Measurements from ENCODE around the gene ATOSB. TPM values are rescaled to one million over a fixed set of nuclear protein-coding genes. Genes with fewer than 3 reads are reported as not detected.

The ATOSB gene
- total RNA-seq, 2 experiments from 2014 or later, result 5.7 to 5.9 TPM

DNA sequence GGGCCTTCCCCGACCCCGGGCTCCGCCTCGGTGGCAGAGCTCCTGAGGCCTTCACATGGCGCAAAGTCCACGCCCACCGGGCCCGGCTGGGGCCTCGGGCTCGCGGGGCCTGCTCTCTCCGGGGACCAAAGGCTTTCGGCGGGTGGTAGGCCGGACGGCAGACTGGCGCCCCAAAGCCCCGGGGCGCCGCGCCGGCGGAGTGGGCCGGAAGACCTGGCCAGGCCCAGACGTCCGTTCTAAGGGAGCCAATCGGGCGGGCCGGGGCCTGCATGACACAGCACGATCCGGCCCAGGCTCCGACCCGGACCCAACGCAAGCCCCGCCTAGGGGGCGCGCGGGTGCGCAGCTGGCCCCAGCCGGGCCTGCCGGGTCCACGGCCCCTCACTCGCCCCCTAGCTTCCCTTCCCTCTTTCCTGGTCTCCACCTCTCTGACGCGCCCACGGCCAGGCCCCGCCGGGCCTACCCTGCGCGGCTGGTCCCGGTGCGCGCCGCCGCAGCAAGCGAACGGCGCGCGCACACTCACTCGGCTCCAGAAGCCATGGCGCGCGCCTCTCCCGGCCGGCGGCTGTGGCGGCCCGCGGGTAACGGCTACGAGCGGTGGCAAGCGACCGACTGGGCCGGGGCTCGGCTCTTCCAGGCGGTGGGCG is 43.7 kb downstream of the ATOSB start:
- CTCF ChIA-PET, result interaction anchor here (1.4 to 3.0 kb wide), 7 partner anchors 8 to 172 kb away, joined by 3 to 20 read pairs (median 4); partner anchors contain the start of genes FANCG and PIGO
- POLR2A ChIA-PET, result interaction anchor here (0.6 to 1.5 kb wide), 13 partner anchors 8 to 435 kb away, joined by 3 to 16 read pairs (median 4); partner anchors contain the start of genes ATOSB, DNAJB5, FANCG and PIGO

DNA sequence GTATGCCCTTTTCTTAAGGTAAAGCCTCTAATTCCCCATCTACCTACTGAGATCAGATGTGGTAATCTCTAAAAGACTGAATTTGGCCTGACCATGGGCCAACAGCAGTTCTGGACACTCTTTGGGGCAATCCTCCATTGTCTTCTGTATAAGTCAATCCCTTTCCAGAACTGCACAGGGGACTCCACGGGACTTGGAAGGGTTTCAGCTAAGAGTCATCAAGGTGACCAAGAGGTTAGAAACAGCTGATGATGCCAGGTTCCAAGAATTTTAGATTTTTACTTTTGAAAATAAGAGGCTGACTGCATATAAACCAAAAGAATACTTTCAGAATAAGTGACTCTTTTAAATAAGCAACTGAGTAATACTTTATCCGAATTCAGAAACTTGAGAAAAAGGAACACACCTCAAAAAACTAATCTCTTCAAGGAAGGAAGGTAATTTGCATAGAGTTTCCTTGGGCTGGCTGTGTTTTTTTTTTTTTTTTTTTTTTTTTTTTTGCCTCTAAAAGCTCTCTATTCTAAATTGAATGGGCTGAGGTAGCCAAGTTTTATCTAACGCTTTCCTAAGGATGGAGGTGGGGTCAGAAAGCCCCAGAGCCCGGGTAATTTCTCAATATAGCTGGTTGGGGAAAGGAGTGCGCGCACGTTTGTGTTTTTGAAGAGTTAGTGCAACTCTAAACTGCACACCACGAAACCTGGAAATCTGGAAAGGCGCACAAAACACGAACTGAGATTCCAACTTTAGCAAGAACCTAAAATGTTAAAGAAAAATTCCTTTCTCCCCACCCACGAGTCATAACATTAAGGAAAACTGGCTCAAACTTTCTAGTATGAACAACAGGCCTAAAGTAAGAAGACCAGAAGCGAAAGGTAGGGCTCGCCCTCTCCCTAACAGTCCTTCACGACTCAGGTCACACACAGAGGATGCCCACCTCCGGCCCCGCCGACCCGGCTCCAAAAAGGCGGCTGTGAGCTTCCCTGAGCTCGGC is 44.5 kb downstream of the ATOSB start:
- ChIA-PET POLR2A (interaction anchor here (0.6 to 1.5 kb wide), 12 partner anchors 8 to 434 kb away, joined by 3 to 16 read pairs (median 4); partner anchors contain the start of genes ATOSB, FANCG, PIGO and SIGMAR1), CTCF (interaction anchor here (0.5 to 3.0 kb wide), 9 partner anchors 9 to 338 kb away, joined by 3 to 20 read pairs (median 3); partner anchors contain the start of genes FANCG and PIGO)

GRCh38 chr9:35069020-35069419 is 46.6 kb downstream of the ATOSB start:
- CTCF ChIA-PET, result interaction anchor here (0.5 to 1.2 kb wide), 2 partner anchors 18 to 424 kb away, joined by 3 to 6 read pairs; no protein-coding TSS in a partner anchor
- POLR2A ChIA-PET, result interaction anchor here (0.5 kb wide), 1 partner anchor 11 kb away, joined by 12 read pairs; no protein-coding TSS in a partner anchor

GRCh38 chr9:35067056-35067455 is 48.6 kb downstream of the ATOSB start:
- POLR2A ChIA-PET, result interaction anchor here (0.6 to 1.4 kb wide), 3 partner anchors 8 to 23 kb away, joined by 3 to 4 read pairs (median 3); no protein-coding TSS in a partner anchor

GRCh38 chr9:35060548-35061207 is 55.0 kb downstream of the ATOSB start:
- ChIA-PET POLR2A (no interaction called here), CTCF (interaction anchor here (1.1 kb wide), 1 partner anchor 161 kb away, joined by 3 read pairs; no protein-coding TSS in a partner anchor)

More at GRCh38 chr9:35067056-35067455, 48.6 kb downstream of the ATOSB start:
- CTCF ChIA-PET, result interaction anchor here (0.6 to 1.0 kb wide), 2 partner anchors 12 to 30 kb away, joined by 3 read pairs; partner anchors contain the start of gene PIGO

DNA sequence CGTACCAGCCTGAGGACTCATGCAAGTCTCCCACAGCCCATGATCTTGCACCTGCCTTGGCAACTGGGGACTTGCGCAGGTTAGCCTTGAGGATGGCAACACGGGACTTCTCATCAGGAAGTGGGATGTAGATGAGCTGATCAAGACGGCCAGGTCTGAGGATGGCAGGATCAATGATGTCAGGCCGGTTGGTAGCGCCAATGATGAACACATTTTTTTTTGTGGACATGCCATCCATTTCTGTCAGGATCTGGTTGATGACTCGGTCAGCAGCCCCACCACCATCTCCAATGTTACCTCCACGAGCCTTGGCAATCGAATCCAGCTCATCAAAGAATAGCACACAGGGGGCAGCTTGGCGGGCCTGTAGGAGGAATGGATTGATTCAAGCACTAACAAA is 56.2 kb downstream of the ATOSB start:
- CTCF ChIA-PET, result interaction anchor here (0.8 to 1.1 kb wide), 2 partner anchors 13 to 160 kb away, joined by 3 to 4 read pairs; no protein-coding TSS in a partner anchor
- POLR2A ChIA-PET, result interaction anchor here (0.5 kb wide), 1 partner anchor 519 kb away, joined by 5 read pairs; no protein-coding TSS in a partner anchor

DNA sequence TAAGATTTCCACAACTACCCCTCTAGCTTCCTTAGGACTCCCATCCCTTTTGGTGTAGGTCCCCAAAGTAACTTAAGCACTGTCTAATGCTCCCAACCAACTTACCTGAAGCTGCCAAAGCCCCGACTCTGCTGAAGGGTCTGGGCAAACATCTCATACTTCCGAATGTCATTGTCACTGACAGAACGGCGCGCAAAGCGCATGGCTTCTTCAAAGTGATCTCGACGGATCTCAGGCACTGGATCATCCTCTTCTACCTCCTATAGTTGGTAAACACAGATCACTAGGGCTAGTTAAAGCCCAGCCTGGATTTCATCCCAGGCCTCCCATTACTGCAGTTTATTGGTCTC is 58.4 kb downstream of the ATOSB start:
- POLR2A ChIA-PET, result no interaction called here
- CTCF ChIA-PET, result interaction anchor here (0.8 kb wide), 1 partner anchor 72 kb away, joined by 3 read pairs; no protein-coding TSS in a partner anchor

DNA sequence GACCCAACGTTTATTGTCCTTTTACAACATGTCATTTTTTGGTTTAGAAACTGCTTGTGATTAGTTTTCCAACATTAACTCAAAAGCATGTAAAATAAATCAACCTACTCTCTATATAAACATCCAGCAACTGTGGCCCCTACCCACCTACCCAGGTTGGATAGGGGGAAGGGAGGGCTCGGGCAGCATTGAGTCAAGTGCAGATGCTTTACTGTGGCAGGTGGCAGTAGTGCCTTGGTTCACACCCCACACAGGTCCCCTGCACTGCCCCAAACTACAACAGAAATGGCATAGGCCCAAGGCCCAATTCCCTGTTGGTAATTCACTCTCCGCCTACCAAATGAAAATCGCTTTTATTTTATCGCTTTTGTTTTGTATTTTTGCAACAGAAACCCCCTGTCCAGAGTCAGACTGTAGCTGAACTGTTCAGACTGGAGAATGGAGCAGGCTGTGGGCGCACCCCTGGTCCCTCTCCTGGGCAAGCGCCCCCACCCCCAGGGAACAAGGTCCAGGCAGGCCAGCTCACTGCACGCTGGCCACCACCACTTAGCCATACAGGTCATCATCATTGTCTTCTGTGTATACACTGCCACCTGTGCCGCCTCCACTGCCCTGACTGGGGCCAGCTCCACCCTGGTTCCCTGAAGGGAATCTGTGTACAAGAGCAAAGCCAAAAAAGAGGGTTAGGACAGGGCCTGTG is 58.9 kb downstream of the ATOSB start:
- CTCF ChIA-PET, result interaction anchor here (0.8 kb wide), 1 partner anchor 72 kb away, joined by 3 read pairs; no protein-coding TSS in a partner anchor
- POLR2A ChIA-PET, result no interaction called here

GRCh38 chr9:35054871-35055644 is 60.6 kb downstream of the ATOSB start:
- CTCF ChIA-PET, result interaction anchor here (0.6 kb wide), 1 partner anchor 20 kb away, joined by 3 read pairs; no protein-coding TSS in a partner anchor

GRCh38 chr9:35054185-35054835 is 61.4 kb downstream of the ATOSB start:
- ChIA-PET POLR2A (interaction anchor here (1.0 kb wide), 1 partner anchor 12 kb away, joined by 4 read pairs; no protein-coding TSS in a partner anchor), CTCF (interaction anchor here (0.9 kb wide), 2 partner anchors 10 to 20 kb away, joined by 3 read pairs; no protein-coding TSS in a partner anchor)

More at GRCh38 chr9:35054871-35055644, 60.6 kb downstream of the ATOSB start:
- POLR2A ChIA-PET, result interaction anchor here (1.0 kb wide), 1 partner anchor 12 kb away, joined by 4 read pairs; no protein-coding TSS in a partner anchor

Other genes starting within 250 kb of the ATOSB start
- not detected for gene PHF24, start 157.6 kb downstream of the ATOSB start, total RNA-seq
- gene DNAJB5, start 126.1 kb downstream of the ATOSB start, total RNA-seq, result 1 to 10 TPM; 5.6 TPM
- gene VCP, start 43.2 kb downstream of the ATOSB start, total RNA-seq, result 100 to 1,000 TPM; 303 to 315 TPM
- 100 to 1,000 TPM in 1 of 2 experiments, 10 to 100 TPM in 1; 97.6 to 107 TPM for gene FANCG, start 35.9 kb downstream of the ATOSB start, total RNA-seq
- gene PIGO, start 19.3 kb downstream of the ATOSB start, total RNA-seq, result 10 to 100 TPM; 27.7 to 33.4 TPM
- 100 to 1,000 TPM; 276 to 284 TPM for gene STOML2, start 12.7 kb downstream of the ATOSB start, total RNA-seq
- gene UNC13B, start 46.1 kb upstream of the ATOSB start, total RNA-seq, result 1 to 10 TPM; 2.9 to 3.5 TPM

All from activated CD8-positive, alpha-beta memory T cell treated with anti-CD3 and anti-CD28 coated beads for 36 hours (primary cell).